HepG2 (cell line): ENCODE measurements around the gene DNAJC21. TPM values are rescaled to one million over a fixed set of nuclear protein-coding genes. Genes with fewer than 3 reads are reported as not detected.

ENCODE experiments used
- ATAC-seq: fragments of 200-7000 bp; cut with Tn5 transposase; 3 replicates; pipeline ENCODE4 v1.9.1; 2020; ENCODE audit warnings: mild to moderate bottlenecking, moderate library complexity
- BruUV-seq: library from RNA; stranded (reverse); fragments of 400-500 nt; replicated peaks from 2 replicates; lab custom pipeline; 2021; lab: Mats Ljungman, UMichigan
- CTCF ChIA-PET: fragments of 300-600 bp; formaldehyde crosslinking; extraction: SDS; loops from one replicate; lab custom pipeline; 2021; ENCODE audit warnings: low total read pairs, inconsistent platforms, low intra/inter-chr PET ratio; lab: Yijun Ruan, JAX
- POLR2A ChIA-PET: fragments of 350-600 bp; sonication (Branson Sonifier 250); formaldehyde crosslinking; loops from one replicate; lab custom pipeline; 2020; ENCODE audit warnings: antibody characterized with exemption, inconsistent platforms; lab: Yijun Ruan, JAX
- DNase-seq: peaks from one replicate; pipeline ENCODE4 v3.0.0-alpha.2; 2015; ENCODE audit warnings: low spot score
- FAIRE-seq: peaks from 3 replicates; lab custom pipeline; 2011; peaks lifted over from hg19 to GRCh38; lab: Jason Lieb, UNC
- H2AFZ ChIP-seq: one replicate; pipeline ENCODE4 v1.6.1; 2011; ENCODE audit warnings: low read length, inconsistent platforms
- H3K27ac ChIP-seq: fragments of 300-600 bp; 3 replicates; pipeline ENCODE4 v1.8.0; 2011; ENCODE audit warnings: mixed run types, mild to moderate bottlenecking, mixed read lengths, low read length, inconsistent platforms; ENCODE audit not compliant: insufficient read depth; ENCODE audit errors: extremely low read length
- H3K27me3 ChIP-seq, 2 experiments: fragments of 200-600 bp in 1 of 2; 2 replicates in 1 of 2; 3 replicates in 1 of 2; pipeline versions ENCODE4 v1.6.0 to v1.8.0; 2011; ENCODE audit warnings: low read length in 2 of 2, mild to moderate bottlenecking in 2 of 2, moderate library complexity in 2 of 2, inconsistent platforms in 1 of 2; ENCODE audit not compliant: insufficient read depth in 2 of 2, control insufficient read depth in 1 of 2
- H3K36me3 ChIP-seq, 2 experiments: fragments of 200-600 bp in 1 of 2; replicated peaks in 1 of 2; 2 replicates in 1 of 2; 3 replicates in 1 of 2; pipeline versions ENCODE4 v1.5.1 to v1.8.0; 2011; ENCODE audit warnings: low read length in 2 of 2, inconsistent platforms in 1 of 2; ENCODE audit not compliant: insufficient read depth in 2 of 2, control insufficient read depth in 1 of 2
- H3K4me1 ChIP-seq: 2 replicates; pipeline ENCODE4 v1.5.1; 2012; ENCODE audit warnings: low read length, inconsistent platforms; ENCODE audit not compliant: insufficient read depth
- H3K4me2 ChIP-seq: 2 replicates; pipeline ENCODE4 v1.6.0; 2011; ENCODE audit warnings: low read depth, low read length, inconsistent platforms
- H3K4me3 ChIP-seq, 3 experiments: fragments of 200-600 bp in 1 of 3; sonication (generic), shearing (Covaris generic) in 1 of 3; replicated peaks in 1 of 3; 2 replicates each; pipeline ENCODE4 v1.5.1; 2011 to 2016; ENCODE audit warnings: low read length in 3 of 3, inconsistent platforms in 2 of 3, low read depth in 2 of 3, mild to moderate bottlenecking in 2 of 3, control low read depth in 1 of 3, mixed read lengths in 1 of 3; ENCODE audit not compliant: insufficient read depth in 1 of 3
- H3K79me2 ChIP-seq: one replicate; pipeline ENCODE4 v1.6.1; 2011; ENCODE audit warnings: low read length, inconsistent platforms; ENCODE audit not compliant: insufficient read depth
- H3K9ac ChIP-seq: 2 replicates; pipeline ENCODE4 v1.6.0; 2011; ENCODE audit warnings: mild to moderate bottlenecking, low read depth, low read length, inconsistent platforms; ENCODE audit not compliant: insufficient read depth
- H3K9me3 ChIP-seq: 2 replicates; pipeline ENCODE4 v1.5.1; 2012; ENCODE audit warnings: mild to moderate bottlenecking, low read length
- H4K20me1 ChIP-seq: 2 replicates; pipeline ENCODE4 v1.6.0; 2011; ENCODE audit warnings: inconsistent platforms, mild to moderate bottlenecking, low read length, moderate library complexity; ENCODE audit not compliant: insufficient read depth
- MAFF ChIP-seq: IDR thresholded peaks from 2 replicates; pipeline ENCODE4 v1.6.1; 2011; ENCODE audit warnings: low read depth, low read length, improper control_type of control experiment
- MAFK ChIP-seq, 2 experiments: IDR thresholded peaks in 1 of 2; conservative IDR thresholded peaks in 1 of 2; 2 replicates each; pipeline ENCODE4 v1.6.1; 2011; ENCODE audit warnings: improper control_type of control experiment in 2 of 2, low read length in 2 of 2
- SNAI1 ChIP-seq: sonication (generic); formaldehyde crosslinking; IDR thresholded peaks from 2 replicates; pipeline ENCODE4 v1.5.0; 2020; ENCODE audit warnings: mild to moderate bottlenecking, missing genetic modification reagents, borderline replicate concordance
- SSRP1 ChIP-seq: IDR thresholded peaks from 2 replicates; pipeline ENCODE4 v1.6.1; 2016; ENCODE audit warnings: control low read depth
- WGBS: methylation state at CpG from one replicate; pipeline ENCODE4 v1.1.6; 2017; ENCODE audit warnings: low lambda C conversion rate; 5-methylcytosine and 5-hydroxymethylcytosine counted together
- in situ Hi-C: cut with HindIII; loops from 2 replicates; pipeline ENCODE4 v1.10.0; 2017; ENCODE audit warnings: low pct_unique_long_range_greater_than_20kb; ENCODE audit not compliant: extremely low pct_ligation_motif_present
- intact Hi-C: fragments of 100-400 bp; cut with micrococcal nuclease; formaldehyde crosslinking; loops from one replicate; pipeline ENCODE4 v1.10.0; 2022; ENCODE audit not compliant: unreplicated experiment
- polyA plus RNA-seq, 8 experiments: library from polyadenylated mRNA; depleted of rRNA in 3 of 8; stranded (reverse) in 7 of 8; unstranded in 1 of 8; fragments of >200 nt; fragmentation: Illumina TruSeq in 4 of 8; extraction: Trizol in 4 of 8; gene quantifications; 2 replicates each; pipeline versions ENCODE4 v1.2.1 to v1.2.3, GENCODE V29; 2011 to 2016; ENCODE audit warnings: low read depth in 4 of 8, missing spikeins in 1 of 8, mixed read lengths in 1 of 8; ENCODE audit not compliant: insufficient read depth in 1 of 8
- total RNA-seq, 5 experiments: library from RNA; depleted of rRNA; stranded (reverse); fragments of >200 nt; fragmentation: Illumina TruSeq; extraction: Trizol; gene quantifications; 2 replicates each; pipeline ENCODE4 v1.2.3, GENCODE V29; 2016; ENCODE audit warnings: low read depth in 1 of 5
- TF ChIP-seq, protein P1 (sequence below): sonication (generic); formaldehyde crosslinking; IDR thresholded peaks from 2 replicates; pipeline ENCODE4 v1.9.0; 2021; ENCODE audit warnings: missing genetic modification reagents, mild to moderate bottlenecking, borderline replicate concordance

The DNAJC21 gene
- total and polyA plus RNA-seq, 2 of the 13 experiments (the other 11 are each of a cell fraction or from before 2014, with no cell fraction given): 10.9 to 41.6 TPM

DNA sequence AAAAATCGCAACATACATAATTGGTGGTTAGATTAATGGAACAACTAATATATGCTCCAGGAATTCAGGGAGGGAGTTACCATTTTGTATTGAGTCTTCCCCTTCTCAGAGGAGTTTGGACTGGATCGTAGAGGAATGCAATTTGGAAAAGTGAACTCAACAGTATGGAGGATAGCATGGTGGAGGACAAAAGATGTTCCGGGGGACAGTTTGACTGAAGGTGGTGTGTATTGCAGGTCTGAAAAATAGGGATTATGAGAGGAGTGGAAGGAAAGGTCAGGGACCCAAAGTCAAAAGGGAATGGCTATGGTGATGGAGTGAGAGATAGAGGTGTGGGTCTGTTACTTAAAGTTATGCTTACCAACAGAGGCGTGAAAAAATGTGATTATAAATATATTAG lies 1.5 kb downstream of the DNAJC21 start:
- intact Hi-C loops (no loop called here), in situ Hi-C loops (no loop called here)
- H3K9me3 ChIP-seq: no peaks in the 10 kb centered on the region
- no peak for DNase-seq
- ChIA-PET POLR2A (interaction anchor here (3.4 kb wide), 1 partner anchor 14 kb away, joined by 92 read pairs; the partner anchor contains the start of genes BRIX1 and RAD1), CTCF (no interaction called here)
- WGBS: 38% methylated on average over 4 of the region's 4 CpGs
- peaks cover 41% of the 10 kb centered on the region for H3K79me2 ChIP-seq
- H4K20me1 ChIP-seq: no peaks in the 10 kb centered on the region
- peak overlapping the region; percentile 94 for H3K9ac ChIP-seq
- peaks cover 0 to 18% of the 10 kb centered on the region in 2 experiments; a peak in 2 of 5 replicates for H3K36me3 ChIP-seq
- H3K27me3 ChIP-seq: no peaks in the 10 kb centered on the region; a peak in 1 of 5 replicates
- ATAC-seq: no peak
- TSS peak; percentile 67 for BruUV-seq
- TF ChIP-seq, protein P1, sequence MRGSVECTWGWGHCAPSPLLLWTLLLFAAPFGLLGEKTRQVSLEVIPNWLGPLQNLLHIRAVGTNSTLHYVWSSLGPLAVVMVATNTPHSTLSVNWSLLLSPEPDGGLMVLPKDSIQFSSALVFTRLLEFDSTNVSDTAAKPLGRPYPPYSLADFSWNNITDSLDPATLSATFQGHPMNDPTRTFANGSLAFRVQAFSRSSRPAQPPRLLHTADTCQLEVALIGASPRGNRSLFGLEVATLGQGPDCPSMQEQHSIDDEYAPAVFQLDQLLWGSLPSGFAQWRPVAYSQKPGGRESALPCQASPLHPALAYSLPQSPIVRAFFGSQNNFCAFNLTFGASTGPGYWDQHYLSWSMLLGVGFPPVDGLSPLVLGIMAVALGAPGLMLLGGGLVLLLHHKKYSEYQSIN (CRISPR knock-in tag): no peak
- no peak for TF ChIP-seq SSRP1 (CRISPR knock-in tag)
- no peak overlapping the region for H2AFZ ChIP-seq
- peak overlapping the region; percentile 91 to 99 (median 96); a peak in 5 of 6 replicates for H3K4me3 ChIP-seq
- peaks cover 19% of the 10 kb centered on the region for H3K4me1 ChIP-seq
- H3K27ac ChIP-seq: peak overlapping the region; percentile 92
- peak overlapping the region; percentile 77 for H3K4me2 ChIP-seq
- no peak for FAIRE-seq

DNA sequence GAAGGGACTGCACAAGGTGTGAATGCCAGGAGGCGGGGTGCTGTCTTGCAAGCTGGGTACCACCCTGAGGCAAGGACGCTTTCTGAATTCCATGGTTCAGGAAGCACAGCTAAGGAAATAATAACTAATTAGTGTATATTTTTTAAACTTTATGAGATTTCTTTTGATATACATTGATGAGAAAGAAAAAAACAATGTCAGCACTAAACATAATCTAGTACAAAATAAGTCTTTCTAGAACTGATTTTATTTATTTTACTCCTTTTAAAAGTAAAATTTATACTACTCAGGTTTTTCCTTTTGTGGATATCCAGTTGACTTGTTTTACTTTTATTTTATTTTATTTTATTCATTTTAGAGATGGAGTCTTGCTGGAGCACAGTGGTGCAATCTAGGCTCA lies 3.6 kb downstream of the DNAJC21 start:
- no peak overlapping the region for H2AFZ ChIP-seq
- H3K4me1 ChIP-seq: peaks cover 19% of the 10 kb centered on the region
- POLR2A ChIA-PET: no interaction called here
- whole genome bisulfite sequencing: 94% methylated on average over 2 of the region's 2 CpGs
- ATAC-seq (no peak), DNase-seq (no peak), FAIRE-seq (no peak)
- peaks cover 41% of the 10 kb centered on the region for H3K79me2 ChIP-seq
- no peak overlapping the region for H3K4me2 ChIP-seq
- CTCF ChIA-PET: no interaction called here
- H3K27me3 ChIP-seq: no peaks in the 10 kb centered on the region; a peak in 1 of 5 replicates
- H3K27ac ChIP-seq: no peak overlapping the region
- no TSS peak for BruUV-seq
- no peak overlapping the region for H3K4me3 ChIP-seq
- no peaks in the 10 kb centered on the region for H3K9me3 ChIP-seq
- in situ Hi-C loops (no loop called here), intact Hi-C loops (no loop called here)
- H4K20me1 ChIP-seq: no peaks in the 10 kb centered on the region
- H3K36me3 ChIP-seq: peaks cover 5 to 26% of the 10 kb centered on the region in 2 experiments; a peak in 3 of 5 replicates
- H3K9ac ChIP-seq: no peak overlapping the region
- peak in 1 of 2 experiments; percentile 55; a peak in 2 of 4 replicates for TF ChIP-seq MAFK (conservative IDR thresholded peaks at IDR 0.05 in 1 of 2, IDR thresholded peaks at IDR 0.05 in 1 of 2; ENCODE audit: low read length in 2 of 2)
- TF ChIP-seq SNAI1: no peak
- TF ChIP-seq MAFF: peak; percentile 2; the same call in 1 of the 2 replicates
